ENCODE data around the gene SMG6. TPM values are rescaled to one million over a fixed set of nuclear protein-coding genes. Genes with fewer than 3 reads are reported as not detected.

SMG6 gene
- total and polyA plus RNA-seq, 2 of the 8 experiments (the other 6 are each of a cell fraction or from before 2014, with no cell fraction given): 18.5 to 25.2 TPM

GRCh38 chr17:2151358-2152033, 152.1 kb downstream of the SMG6 start:
- Histone ChIP-seq H2BK20ac (ENCODE audit: low read length) (no peak overlapping the region), H4K8ac (ENCODE audit: extremely low read depth, insufficient read depth, low read length) (no peak overlapping the region), H3K36me3 (ENCODE audit: control insufficient read depth in 2 of 4, insufficient read depth in 4 of 4, low read length in 3 of 4) (no peaks in the 10 kb centered on the region), H3K23me2 (ENCODE audit: low read depth, low read length) (no peaks in the 10 kb centered on the region), H3K79me2 (ENCODE audit: control insufficient read depth in 1 of 2, insufficient read depth in 2 of 2, low read length in 2 of 2) (no peaks in the 10 kb centered on the region), H3K27ac (ENCODE audit: low read depth, low read length) (no peak overlapping the region), H3K4ac (replicated peaks; ENCODE audit: insufficient read length, low read depth, low read length) (no peak overlapping the region), H3K23ac (ENCODE audit: insufficient read length) (no peak overlapping the region), H2BK5ac (ENCODE audit: low read depth, low read length) (no peak overlapping the region), H2BK120ac (replicated peaks; ENCODE audit: low read depth, low read length) (no peak overlapping the region), H4K91ac (replicated peaks; ENCODE audit: insufficient read length, low read length) (no peak overlapping the region), H3K4me2 (ENCODE audit: insufficient read depth in 1 of 2, low read depth in 2 of 2, low read length in 2 of 2) (no peak overlapping the region), H2AFZ (ENCODE audit: low read length) (no peak overlapping the region), H2BK15ac (ENCODE audit: low read length) (no peak overlapping the region), H2AK5ac (ENCODE audit: low read depth, low read length) (no peak overlapping the region), H2BK12ac (ENCODE audit: low read depth, low read length) (no peak overlapping the region), H3K79me1 (ENCODE audit: low read depth, low read length) (no peaks in the 10 kb centered on the region), H3K9me3 (ENCODE audit: insufficient read depth in 2 of 2, low read depth in 1 of 2, low read length in 1 of 2) (no peaks in the 10 kb centered on the region), H3K56ac (replicated peaks; ENCODE audit: insufficient read length, low read depth, low read length) (no peak overlapping the region), H3K9ac (replicated peaks in 1 of 4; ENCODE audit: extremely low read depth in 1 of 4, low read depth in 3 of 4, low read length in 3 of 4) (no peak overlapping the region), H4K5ac (ENCODE audit: insufficient read length, low read depth, low read length) (no peak overlapping the region), H3K27me3 (replicated peaks in 1 of 4; ENCODE audit: control insufficient read depth in 3 of 4, extremely low read depth in 1 of 4, insufficient read depth in 3 of 4, low read length in 3 of 4) (no peaks in the 10 kb centered on the region), H3K14ac (ENCODE audit: insufficient read length) (no peak overlapping the region), H3K4me3 (ENCODE audit: extremely low read depth in 1 of 4, insufficient read depth in 2 of 4, low read depth in 3 of 4, low read length in 4 of 4) (no peak overlapping the region), H4K20me1 (replicated peaks in 1 of 2; ENCODE audit: control insufficient read depth in 1 of 2, insufficient read depth in 2 of 2, low read length in 2 of 2) (peaks cover 0 to 1% of the 10 kb centered on the region in 2 experiments), H3K4me1 (replicated peaks in 1 of 4; ENCODE audit: control insufficient read depth in 3 of 4, insufficient read depth in 4 of 4, low read length in 3 of 4) (no peaks in the 10 kb centered on the region), H3K18ac (ENCODE audit: extremely low read depth, low read length) (no peak overlapping the region)
- ChIA-PET POLR2A (ENCODE audit: partially characterized antibody) (interaction anchor here (1.1 kb wide), 1 partner anchor 70 kb away, joined by 3 read pairs; no protein-coding TSS in a partner anchor), CTCF (ENCODE audit: partially characterized antibody) (interaction anchor here (1.1 to 1.3 kb wide), 2 partner anchors 10 to 93 kb away, joined by 3 to 4 read pairs; no protein-coding TSS in a partner anchor)
- WGBS, 2 experiments (ENCODE audit: extremely low coverage in 1 of 2, insufficient coverage in 1 of 2, insufficient read length in 1 of 2, insufficient replicate concordance in 2 of 2, low coverage in 1 of 2, low lambda C conversion rate in 2 of 2, missing lambda C conversion rate in 1 of 2): 84% methylated on average over 6 of the region's 6 CpGs; no CpG with 5 or more reads in 1 of the 2 experiments
- TF ChIP-seq SUZ12 (IDR thresholded peaks at IDR 0.05; ENCODE audit: low read length): no peak
- TF ChIP-seq EGR1 (IDR thresholded peaks at IDR 0.05; ENCODE audit: borderline replicate concordance, low read depth, low read length): no peak
- TF ChIP-seq EZH2 (IDR thresholded peaks at IDR 0.05; ENCODE audit: low read depth, low read length, severe bottlenecking): no peak
- no peak for TF ChIP-seq ATF2 (IDR thresholded peaks at IDR 0.05; ENCODE audit: low read length)
- TF ChIP-seq RXRA (IDR thresholded peaks at IDR 0.05; ENCODE audit: insufficient read depth, low read depth, low read length): no peak
- no peak for TF ChIP-seq E2F6 (IDR thresholded peaks at IDR 0.05)
- no peak for TF ChIP-seq CEBPB (IDR thresholded peaks at IDR 0.05; ENCODE audit: low read depth, low read length)
- no peak for TF ChIP-seq ATF3 (IDR thresholded peaks at IDR 0.05; ENCODE audit: insufficient read depth, low read depth, low read length)
- no peak for DNase-seq (ENCODE audit: low read depth in 1 of 2, low spot score in 2 of 2)
- no peak for FAIRE-seq
